T-cell (primary cell): ENCODE results near the gene LINGO3. TPM values are rescaled to one million over a fixed set of nuclear protein-coding genes. Genes with fewer than 3 reads are reported as not detected.

Source experiments
- ATAC-seq, 4 experiments: fragments of 200-7000 bp in 3 of 4; fragments of 150-1000 bp in 1 of 4; cut with Tn5 transposase; replicated peaks in 1 of 4; 1 replicate in 3 of 4; 2 replicates in 1 of 4; pipeline ENCODE4 v1.10.0; 2021; ENCODE audit warnings: moderate library complexity in 3 of 4, mild to moderate bottlenecking in 2 of 4, moderate number of reproducible peaks in 1 of 4
- CTCF ChIA-PET, 2 donors: fragments of 300-600 bp; sonication (Branson Sonifier 250); formaldehyde crosslinking; loops; one replicate each; lab custom pipeline; 2022; ENCODE audit warnings: antibody characterized with exemption in 2 of 2; lab: Charles Lee
- POLR2A ChIA-PET, 2 donors: fragments of 300-600 bp; sonication (Branson Sonifier 250); formaldehyde crosslinking; loops; one replicate each; lab custom pipeline; 2022; ENCODE audit warnings: antibody characterized with exemption in 2 of 2; lab: Charles Lee
- DNase-seq, 35 experiments: peaks; one replicate each; pipeline versions ENCODE4 v3.0.0 to v3.0.0-alpha.2; 2013 to 2023
- H3K27ac ChIP-seq: one replicate; pipeline ENCODE4 v1.5.1; 2013; ENCODE audit warnings: low read length
- H3K27me3 ChIP-seq, 2 experiments: replicated peaks in 1 of 2; 1 replicate in 1 of 2; 2 replicates in 1 of 2; pipeline versions ENCODE4 v1.6.1 to v1.7.0; 2013; ENCODE audit warnings: low read length in 1 of 2, mixed read lengths in 1 of 2; ENCODE audit not compliant: control insufficient read depth in 2 of 2, insufficient read depth in 2 of 2; ENCODE audit errors: extremely low read depth in 1 of 2
- H3K36me3 ChIP-seq, 2 donors: 1 replicate in 1 of 2; 2 replicates in 1 of 2; pipeline versions ENCODE4 v1.6.1 to v1.7.0; 2013; ENCODE audit warnings: low read length in 1 of 2; ENCODE audit not compliant: control insufficient read depth in 2 of 2, insufficient read depth in 1 of 2; ENCODE audit errors: extremely low read depth in 1 of 2
- H3K4me1 ChIP-seq, 2 experiments: 1 replicate in 1 of 2; 2 replicates in 1 of 2; pipeline versions ENCODE4 v1.6.1 to v1.7.0; 2013; ENCODE audit warnings: low read length in 2 of 2, mixed read lengths in 1 of 2; ENCODE audit not compliant: insufficient read depth in 2 of 2, control insufficient read depth in 1 of 2; ENCODE audit errors: extremely low read depth in 1 of 2
- H3K4me3 ChIP-seq, 2 donors: 1 replicate in 1 of 2; 2 replicates in 1 of 2; pipeline versions ENCODE4 v1.5.1 to v1.7.0; 2013; ENCODE audit warnings: mild to moderate bottlenecking in 2 of 2, low read length in 1 of 2, moderate library complexity in 1 of 2; ENCODE audit not compliant: control insufficient read depth in 1 of 2; ENCODE audit errors: extremely low read depth in 1 of 2
- H3K9me3 ChIP-seq: 2 replicates; pipeline ENCODE4 v1.7.0; 2013
- H3K27ac Mint-ChIP-seq, 2 donors: one replicate each; pipeline ENCODE4 v1.8.0; 2020 to 2021; ENCODE audit warnings: mild to moderate bottlenecking in 2 of 2, mixed read lengths in 2 of 2
- H3K27me3 Mint-ChIP-seq, 2 donors: one replicate each; pipeline ENCODE4 v1.8.0; 2021 to 2022; ENCODE audit warnings: mixed read lengths in 2 of 2
- H3K36me3 Mint-ChIP-seq: one replicate; pipeline ENCODE4 v1.8.0; 2021; ENCODE audit warnings: mixed read lengths
- H3K4me1 Mint-ChIP-seq, 3 donors: one replicate each; pipeline ENCODE4 v1.8.0; 2020 to 2022; ENCODE audit warnings: mixed read lengths in 3 of 3, mild to moderate bottlenecking in 1 of 3
- H3K4me3 Mint-ChIP-seq, 3 donors: one replicate each; pipeline ENCODE4 v1.8.0; 2020 to 2022; ENCODE audit warnings: mild to moderate bottlenecking in 3 of 3, mixed read lengths in 3 of 3, moderate library complexity in 3 of 3
- H3K9me3 Mint-ChIP-seq, 3 donors: one replicate each; pipeline ENCODE4 v1.8.0; 2020 to 2022; ENCODE audit warnings: mixed read lengths in 3 of 3
- WGBS: methylation state at CpG from one replicate; pipeline ENCODE4 v1.1.5; 2013; ENCODE audit warnings: missing lambda C conversion rate; ENCODE audit not compliant: insufficient coverage; 5-methylcytosine and 5-hydroxymethylcytosine counted together
- total RNA-seq, 35 experiments: library from RNA in 6 of 35; stranded (reverse) in 6 of 35; fragments of 120-200 nt in 1 of 35; gene quantifications; one replicate each; pipeline versions ENCODE4 v1.2.1 to v1.2.4 and lab custom pipeline; 2013 to 2026

The LINGO3 gene
- total RNA-seq, 5 donors from 2014 or later (not counting 1 experiment from before 2014, with no cell fraction given): 0.23 to 1.7 (median 0.99) TPM

DNA sequence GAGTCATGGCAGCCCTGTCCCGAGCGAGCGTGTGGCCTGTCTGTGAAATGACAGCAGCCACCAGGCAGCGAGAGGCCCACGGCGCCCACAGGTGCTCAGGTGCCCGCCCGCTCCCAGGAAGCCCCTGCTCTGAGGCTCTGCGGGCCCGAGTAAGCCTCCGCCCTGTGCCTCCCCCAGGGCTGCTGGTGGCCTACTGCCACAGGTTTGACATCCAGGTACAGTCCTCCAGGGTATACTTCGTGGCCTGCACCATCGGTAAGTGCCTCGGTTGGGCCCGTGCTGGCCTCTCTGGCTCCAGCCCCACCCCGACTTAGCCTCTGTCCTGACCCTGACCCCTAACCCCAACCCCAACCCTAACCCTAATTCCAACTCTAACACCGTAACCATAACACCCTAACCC, 37.1 kb upstream of the LINGO3 start:
- POLR2A ChIA-PET: no interaction called here
- Mint-ChIP-seq H3K27ac (no peak overlapping the region), H3K9me3 (no peaks in the 10 kb centered on the region), H3K4me1 (no peaks in the 10 kb centered on the region), H3K36me3 (no peaks in the 10 kb centered on the region), H3K27me3 (no peaks in the 10 kb centered on the region), H3K4me3 (no peak overlapping the region)
- Histone ChIP-seq H3K36me3 (peaks cover 8 to 15% of the 10 kb centered on the region in 2 donors), H3K4me3 (no peak overlapping the region), H3K27ac (no peak overlapping the region), H3K9me3 (no peaks in the 10 kb centered on the region), H3K27me3 (no peaks in the 10 kb centered on the region), H3K4me1 (no peaks in the 10 kb centered on the region)
- ATAC-seq: no peak
- CTCF ChIA-PET: no interaction called here
- WGBS: 98% methylated on average over 17 of the region's 17 CpGs
- DNase-seq: no peak

DNA sequence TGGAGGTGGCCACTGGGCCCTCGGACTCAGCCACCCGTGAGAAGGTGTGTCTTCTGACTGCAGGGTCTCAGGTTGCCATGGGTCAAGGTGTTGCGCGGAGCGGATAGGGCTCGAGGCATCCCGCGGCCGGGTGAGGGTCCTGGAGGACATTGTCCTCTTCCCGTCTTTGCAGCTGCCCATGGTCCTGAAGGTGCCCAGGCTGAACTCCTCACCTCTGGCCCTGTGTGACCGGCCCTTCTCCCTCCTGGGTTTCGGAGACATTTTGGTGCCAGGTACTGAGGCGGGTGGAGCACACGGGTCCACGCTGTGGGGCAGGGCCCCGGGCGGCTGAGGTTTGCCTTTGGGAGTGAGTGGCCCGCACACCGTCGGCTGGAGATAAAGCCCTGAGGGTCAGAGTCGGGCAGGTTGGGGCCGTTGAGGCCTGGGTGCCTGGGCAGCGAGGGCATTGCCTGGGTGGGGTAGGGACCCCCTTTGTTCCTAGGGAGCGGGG, 36.5 kb upstream of the LINGO3 start:
- H3K27ac Mint-ChIP-seq: no peak overlapping the region
- CTCF ChIA-PET: no interaction called here

DNA sequence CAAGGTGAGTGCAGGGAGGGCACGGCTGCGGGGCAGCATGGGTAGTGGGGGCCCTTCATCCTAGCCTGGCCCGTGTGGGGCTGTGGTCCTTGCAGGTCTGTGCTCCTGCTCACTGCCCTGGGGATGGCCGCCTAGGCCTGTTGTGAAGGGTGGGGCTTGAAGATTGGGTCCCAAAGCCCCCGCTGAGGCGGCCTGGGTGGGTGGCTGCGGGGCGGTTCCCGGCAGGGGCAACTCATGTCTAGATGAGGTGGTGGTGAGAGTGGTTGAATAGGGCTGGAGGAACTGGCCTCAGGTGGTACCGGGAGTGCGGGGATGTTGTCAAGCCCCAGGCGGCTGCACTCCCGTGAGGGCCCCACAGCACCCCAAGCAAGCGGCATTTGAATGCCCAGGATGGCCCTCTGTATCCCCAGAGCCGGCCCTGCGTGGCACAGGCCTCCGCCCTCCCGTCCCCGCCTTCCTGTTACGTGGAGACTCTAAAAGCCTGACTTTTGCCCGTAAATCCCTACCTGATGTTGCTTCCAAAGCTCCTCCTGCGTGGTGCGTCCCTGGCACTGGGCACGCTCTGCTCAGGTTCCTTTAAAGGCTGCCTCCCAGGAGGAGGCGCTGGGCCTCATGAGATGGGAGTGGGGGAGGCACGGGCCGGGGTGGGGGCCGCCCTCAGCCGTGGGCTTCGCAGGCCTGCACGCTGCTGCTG, 35.5 kb upstream of the LINGO3 start:
- ATAC-seq: no peak
- CTCF ChIA-PET: no interaction called here
- no peak overlapping the region for H3K27ac Mint-ChIP-seq
- H3K36me3 ChIP-seq: peaks cover 14 to 15% of the 10 kb centered on the region in 2 donors
- no peak overlapping the region for H3K4me3 ChIP-seq
- H3K9me3 ChIP-seq: no peaks in the 10 kb centered on the region
- no peaks in the 10 kb centered on the region for H3K9me3 Mint-ChIP-seq
- no peaks in the 10 kb centered on the region for H3K4me1 Mint-ChIP-seq
- DNase-seq: no peak
- 89% methylated on average over 21 of the region's 31 CpGs for WGBS
- H3K27me3 Mint-ChIP-seq: no peaks in the 10 kb centered on the region
- POLR2A ChIA-PET: no interaction called here
- no peak overlapping the region for H3K27ac ChIP-seq
- H3K4me1 ChIP-seq: no peaks in the 10 kb centered on the region
- no peaks in the 10 kb centered on the region for H3K36me3 Mint-ChIP-seq
- H3K27me3 ChIP-seq: no peaks in the 10 kb centered on the region
- H3K4me3 Mint-ChIP-seq: no peak overlapping the region

More for the DNA sequence above, 36.5 kb upstream of the LINGO3 start:
- POLR2A ChIA-PET: no interaction called here
- no peak overlapping the region for H3K27ac ChIP-seq
- no peaks in the 10 kb centered on the region for H3K4me1 ChIP-seq
- no peak overlapping the region for H3K4me3 ChIP-seq
- no peaks in the 10 kb centered on the region for H3K9me3 ChIP-seq
- no peak for ATAC-seq
- Mint-ChIP-seq H3K9me3 (no peaks in the 10 kb centered on the region), H3K27me3 (no peaks in the 10 kb centered on the region), H3K4me3 (no peak overlapping the region), H3K36me3 (no peaks in the 10 kb centered on the region), H3K4me1 (no peaks in the 10 kb centered on the region)
- peaks cover 9 to 15% of the 10 kb centered on the region in 2 donors for H3K36me3 ChIP-seq
- no peak for DNase-seq
- H3K27me3 ChIP-seq: no peaks in the 10 kb centered on the region
- 96% methylated on average over 20 of the region's 24 CpGs for WGBS

DNA sequence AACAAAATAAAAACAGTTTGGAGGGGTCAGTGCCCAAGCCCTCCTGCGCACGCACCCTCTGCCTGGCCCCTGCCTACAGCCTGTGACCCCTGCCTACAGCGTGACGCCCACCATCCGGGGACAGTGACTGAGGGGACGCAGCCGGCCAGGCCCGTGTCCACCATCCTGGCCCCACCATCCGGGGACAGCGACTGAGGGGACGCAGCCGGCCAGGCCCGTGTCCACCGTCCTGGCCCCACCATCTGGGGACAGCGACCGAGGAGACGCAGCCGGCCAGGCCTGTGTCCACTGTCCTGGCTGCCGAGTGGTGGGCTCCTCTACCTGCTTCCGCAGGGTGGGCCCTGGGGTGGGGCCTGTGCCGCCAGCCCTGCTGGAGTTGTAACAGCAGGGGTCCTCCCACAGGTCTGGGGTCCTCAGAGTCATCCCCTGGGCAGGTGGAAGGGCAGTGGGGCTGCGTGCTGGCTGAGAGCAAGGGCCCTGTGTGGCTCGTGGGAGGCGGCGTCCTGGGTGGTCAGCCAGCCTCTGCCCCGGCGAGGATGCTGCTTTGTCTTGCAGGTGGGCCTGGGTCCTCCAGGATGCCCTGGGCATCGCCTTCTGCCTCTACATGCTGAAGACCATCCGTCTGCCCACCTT, 34.8 kb upstream of the LINGO3 start:
- H3K36me3 Mint-ChIP-seq: no peaks in the 10 kb centered on the region
- Histone ChIP-seq H3K27ac (no peak overlapping the region), H3K9me3 (no peaks in the 10 kb centered on the region), H3K4me3 (no peak overlapping the region), H3K36me3 (peaks cover 14 to 15% of the 10 kb centered on the region in 2 donors), H3K27me3 (no peaks in the 10 kb centered on the region), H3K4me1 (no peaks in the 10 kb centered on the region)
- no peak for ATAC-seq
- ChIA-PET CTCF (no interaction called here), POLR2A (no interaction called here)
- H3K27ac Mint-ChIP-seq: no peak overlapping the region
- H3K27me3 Mint-ChIP-seq: no peaks in the 10 kb centered on the region
- H3K9me3 Mint-ChIP-seq: no peaks in the 10 kb centered on the region
- DNase-seq: no peak
- H3K4me3 Mint-ChIP-seq: no peak overlapping the region
- H3K4me1 Mint-ChIP-seq: no peaks in the 10 kb centered on the region
- 97% methylated on average over 26 of the region's 29 CpGs for WGBS

DNA sequence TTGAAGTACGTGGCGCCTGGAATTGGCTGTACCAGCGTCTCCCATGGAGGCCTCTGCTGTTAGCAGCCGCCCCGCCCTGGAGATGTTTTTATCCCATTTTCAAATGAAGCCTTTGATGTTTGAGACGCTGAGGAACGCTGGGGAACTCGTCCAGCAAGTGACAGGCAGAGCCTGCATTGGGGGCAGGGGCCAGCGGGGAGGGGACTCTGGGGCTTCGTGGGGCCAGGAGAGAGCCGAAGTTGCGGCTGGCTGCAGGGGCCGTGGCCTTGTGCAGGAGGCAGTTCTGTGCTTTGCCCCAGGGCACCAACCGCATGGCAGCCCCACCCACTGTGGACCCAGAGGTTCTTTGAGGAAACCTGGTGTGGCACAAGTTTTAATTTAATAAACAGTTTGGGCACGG, 34.0 kb upstream of the LINGO3 start:
- Mint-ChIP-seq H3K4me3 (no peak overlapping the region), H3K27me3 (no peaks in the 10 kb centered on the region), H3K4me1 (peaks cover 0 to 2% (median 1%) of the 10 kb centered on the region in 3 donors), H3K9me3 (no peaks in the 10 kb centered on the region), H3K27ac (no peak overlapping the region), H3K36me3 (peaks cover 3% of the 10 kb centered on the region)
- Histone ChIP-seq H3K4me1 (no peaks in the 10 kb centered on the region), H3K27ac (no peak overlapping the region), H3K27me3 (no peaks in the 10 kb centered on the region), H3K9me3 (no peaks in the 10 kb centered on the region), H3K4me3 (no peak overlapping the region), H3K36me3 (peaks cover 14 to 21% of the 10 kb centered on the region in 2 donors)
- WGBS: 94% methylated on average over 14 of the region's 15 CpGs
- ChIA-PET POLR2A (no interaction called here), CTCF (no interaction called here)
- no peak for ATAC-seq
- DNase-seq: no peak

DNA sequence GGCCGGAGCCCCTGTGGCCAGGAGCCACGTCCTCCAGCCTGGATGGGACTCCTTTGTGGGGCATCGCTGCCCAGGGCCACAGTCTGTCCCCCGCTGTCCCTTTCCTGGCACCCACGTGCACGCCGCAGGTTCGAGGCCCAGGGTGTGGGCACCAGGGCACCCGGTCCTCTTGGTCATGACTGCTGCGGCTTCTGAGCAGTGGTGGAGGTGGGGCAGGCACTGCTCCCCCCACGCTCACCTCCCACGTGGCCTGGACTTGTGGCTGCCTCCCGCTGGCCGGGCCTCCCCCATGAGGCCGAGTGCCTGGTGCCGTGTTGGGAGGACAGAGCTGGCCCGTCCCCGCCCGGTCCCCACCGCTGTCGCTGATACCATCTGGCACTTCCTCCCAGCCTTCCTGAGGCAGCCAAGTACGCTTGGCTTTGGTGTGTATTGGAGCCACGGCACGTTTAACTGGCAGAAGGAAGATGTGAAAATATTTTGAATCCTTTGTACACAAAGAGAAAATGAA, 33.3 kb upstream of the LINGO3 start:
- no peak overlapping the region for H3K27ac Mint-ChIP-seq
- Histone ChIP-seq H3K27me3 (no peaks in the 10 kb centered on the region), H3K9me3 (no peaks in the 10 kb centered on the region), H3K36me3 (peaks cover 14 to 21% of the 10 kb centered on the region in 2 donors), H3K27ac (no peak overlapping the region), H3K4me1 (no peaks in the 10 kb centered on the region), H3K4me3 (no peak overlapping the region)
- no peak overlapping the region for H3K4me3 Mint-ChIP-seq
- peaks cover 1 to 5% (median 3%) of the 10 kb centered on the region in 3 donors for H3K4me1 Mint-ChIP-seq
- no peaks in the 10 kb centered on the region for H3K27me3 Mint-ChIP-seq
- no peak for DNase-seq
- ChIA-PET CTCF (no interaction called here), POLR2A (no interaction called here)
- peaks cover 4% of the 10 kb centered on the region for H3K36me3 Mint-ChIP-seq
- no peak for ATAC-seq
- no peaks in the 10 kb centered on the region for H3K9me3 Mint-ChIP-seq
- WGBS: 76% methylated on average over 22 of the region's 24 CpGs
